A549 (cell line): ENCODE results near the gene ARHGAP22.
"Not testable (repeated sequence)": the region's sequence is repeated elsewhere in the genome, so short reads cannot be mapped to it uniquely, and the experiment has no call there.

Experiments
- CBX8 ChIP-seq: fragments of 200-600 bp; sonication (generic); IDR thresholded peaks from 2 replicates; pipeline ENCODE4 v1.6.1; 2016
- EP300 ChIP-seq, 2 experiments: fragments of >200 bp; sonication (Bioruptor Twin); formaldehyde crosslinking; IDR thresholded peaks; 2 replicates in 1 of 2; 3 replicates in 1 of 2; pipeline ENCODE4 v1.6.1; 2016 to 2017
- KDM1A ChIP-seq: fragments of 200-600 bp; sonication (generic); IDR thresholded peaks from 2 replicates; pipeline ENCODE4 v1.6.1; 2016; ENCODE audit warnings: low read depth, mild to moderate bottlenecking
- MYC ChIP-seq: IDR thresholded peaks from 2 replicates; pipeline ENCODE4 v1.6.1; 2012; ENCODE audit warnings: mild to moderate bottlenecking, inconsistent platforms, low read length, improper control_type of control experiment, borderline replicate concordance
- TF ChIP-seq, protein P1 (sequence below): fragments of >200 bp; sonication (Bioruptor Twin); formaldehyde crosslinking; IDR thresholded peaks from 3 replicates; pipeline ENCODE4 v1.5.1; 2016

DNA sequence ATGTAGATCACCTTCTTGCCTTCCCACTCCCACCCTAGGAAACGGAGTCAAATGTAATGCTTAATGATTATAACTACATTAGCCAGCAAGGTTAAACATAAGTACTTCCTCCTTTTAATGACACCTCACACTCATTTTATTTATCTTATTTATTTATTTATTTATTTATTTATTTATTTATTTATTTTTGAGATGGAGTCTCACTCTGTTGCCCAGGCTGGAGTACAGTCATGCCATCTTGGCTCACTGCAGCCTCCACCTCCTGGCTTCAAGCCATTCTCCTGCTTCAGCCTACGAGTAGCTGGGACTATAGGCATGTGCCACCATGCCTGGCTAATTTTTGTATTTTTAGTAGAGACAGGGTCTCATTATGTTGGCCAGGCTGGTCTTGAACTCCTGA is 183.0 kb downstream of the ARHGAP22 start:
- TF ChIP-seq EP300 (IDR thresholded peaks at IDR 0.05); CBX8; MYC; KDM1A: not testable (repeated sequence)
- TF ChIP-seq, protein P1, sequence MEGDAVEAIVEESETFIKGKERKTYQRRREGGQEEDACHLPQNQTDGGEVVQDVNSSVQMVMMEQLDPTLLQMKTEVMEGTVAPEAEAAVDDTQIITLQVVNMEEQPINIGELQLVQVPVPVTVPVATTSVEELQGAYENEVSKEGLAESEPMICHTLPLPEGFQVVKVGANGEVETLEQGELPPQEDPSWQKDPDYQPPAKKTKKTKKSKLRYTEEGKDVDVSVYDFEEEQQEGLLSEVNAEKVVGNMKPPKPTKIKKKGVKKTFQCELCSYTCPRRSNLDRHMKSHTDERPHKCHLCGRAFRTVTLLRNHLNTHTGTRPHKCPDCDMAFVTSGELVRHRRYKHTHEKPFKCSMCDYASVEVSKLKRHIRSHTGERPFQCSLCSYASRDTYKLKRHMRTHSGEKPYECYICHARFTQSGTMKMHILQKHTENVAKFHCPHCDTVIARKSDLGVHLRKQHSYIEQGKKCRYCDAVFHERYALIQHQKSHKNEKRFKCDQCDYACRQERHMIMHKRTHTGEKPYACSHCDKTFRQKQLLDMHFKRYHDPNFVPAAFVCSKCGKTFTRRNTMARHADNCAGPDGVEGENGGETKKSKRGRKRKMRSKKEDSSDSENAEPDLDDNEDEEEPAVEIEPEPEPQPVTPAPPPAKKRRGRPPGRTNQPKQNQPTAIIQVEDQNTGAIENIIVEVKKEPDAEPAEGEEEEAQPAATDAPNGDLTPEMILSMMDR, result not testable (repeated sequence)
